ENCODE measurements around the gene GPR179. TPM values are rescaled to one million over a fixed set of nuclear protein-coding genes. Genes with fewer than 3 reads are reported as not detected.

GPR179 gene
- polyA plus RNA-seq, 2 of the 4 experiments (the other 2 are of a cell fraction): 0.04 to 0.08 TPM

- POLR2A ChIA-PET: no interaction called here
- FAIRE-seq (no peak), DNase-seq (ENCODE audit: low read depth in 1 of 2, low spot score in 1 of 2) (no peak), ATAC-seq (no peak)
- Histone ChIP-seq H3K9me3 (no peaks in the 10 kb centered on the region), H3K4me1 (peaks cover 5% of the 10 kb centered on the region), H3K27ac (no peak overlapping the region), H3K4me2 (no peak overlapping the region), H3K4me3 (no peak overlapping the region)
- no peak for TF ChIP-seq CEBPB (IDR thresholded peaks at IDR 0.05)
- TF ChIP-seq KDM5A (IDR thresholded peaks at IDR 0.05): no peak
- no peak for TF ChIP-seq ZNF302 (CRISPR knock-in tag; IDR thresholded peaks at IDR 0.05)
- no peak for TF ChIP-seq CBX8 (IDR thresholded peaks at IDR 0.05)
- TF ChIP-seq HDAC2 (IDR thresholded peaks at IDR 0.05): no peak
- no peak for TF ChIP-seq MAFK (IDR thresholded peaks at IDR 0.05; ENCODE audit: partially characterized antibody)
- TF ChIP-seq NFE2L2 (conservative IDR thresholded peaks at IDR 0.05; ENCODE audit: low read length): no peak
- TF ChIP-seq RARB (CRISPR knock-in tag; IDR thresholded peaks at IDR 0.05): no peak
- TF ChIP-seq HOXB5 (CRISPR knock-in tag; IDR thresholded peaks at IDR 0.05): no peak
- TF ChIP-seq RNF2 (IDR thresholded peaks at IDR 0.05; ENCODE audit: borderline replicate concordance, low read depth): no peak
- no peak for TF ChIP-seq FOXS1 (CRISPR knock-in tag; IDR thresholded peaks at IDR 0.05)
- no peak for TF ChIP-seq POLR2A (IDR thresholded peaks at IDR 0.05; ENCODE audit: low read length)
- no peak for TF ChIP-seq FOSB (CRISPR knock-in tag; IDR thresholded peaks at IDR 0.05)
- no peak for TF ChIP-seq ESRRA (IDR thresholded peaks at IDR 0.05; ENCODE audit: borderline replicate concordance, low read length)
- TF ChIP-seq EHF (CRISPR knock-in tag; IDR thresholded peaks at IDR 0.05): no peak
- TF ChIP-seq RFX5 (IDR thresholded peaks at IDR 0.05): no peak
- 85% methylated on average over 7 of the region's 7 CpGs for WGBS (ENCODE audit: missing lambda C conversion rate)
- CTCF ChIA-PET: interaction anchor here (0.6 to 27.2 kb wide), 7 partner anchors 10 to 1500 kb away, joined by 3 to 675 read pairs (median 3); no protein-coding TSS in a partner anchor
These were observed 2.0 kb upstream of the GPR179 start for GRCh38 chr17:38345743-38346142.

- CTCF ChIA-PET: interaction anchor here (0.8 to 27.2 kb wide), 8 partner anchors 9 to 323 kb away, joined by 3 to 675 read pairs (median 4); no protein-coding TSS in a partner anchor
- FAIRE-seq: no peak
- 83% methylated on average over 3 of the region's 3 CpGs for WGBS (ENCODE audit: missing lambda C conversion rate)
These were observed 627 bp upstream of the GPR179 start for GRCh38 chr17:38344420-38344745.

More at GRCh38 chr17:38344420-38344745, 627 bp upstream of the GPR179 start:
- no peaks in the 10 kb centered on the region for H3K9me3 ChIP-seq
- H3K4me3 ChIP-seq: no peak overlapping the region
- no peak overlapping the region for H3K4me2 ChIP-seq
- H3K4me1 ChIP-seq: no peaks in the 10 kb centered on the region; the same call in 2 of the 3 replicates
- TF ChIP-seq ZC3H11A (IDR thresholded peaks at IDR 0.05) (no peak), ELK1 (IDR thresholded peaks at IDR 0.05; ENCODE audit: low read depth, low read length) (no peak), HES2 (IDR thresholded peaks at IDR 0.05) (no peak), MAZ (IDR thresholded peaks at IDR 0.05; ENCODE audit: borderline replicate concordance, low read depth, low read length) (no peak), HOXA7 (CRISPR knock-in tag; IDR thresholded peaks at IDR 0.05) (no peak), RAD21 (conservative IDR thresholded peaks at IDR 0.05 in 1 of 2, IDR thresholded peaks at IDR 0.05 in 1 of 2) (no peak), HEYL (CRISPR knock-in tag; IDR thresholded peaks at IDR 0.05) (no peak), ZSCAN20 (CRISPR knock-in tag; IDR thresholded peaks at IDR 0.05) (no peak), NPAS2 (CRISPR knock-in tag; IDR thresholded peaks at IDR 0.05; ENCODE audit: borderline replicate concordance) (no peak), EHF (CRISPR knock-in tag; IDR thresholded peaks at IDR 0.05) (no peak), CHD4 (IDR thresholded peaks at IDR 0.05; ENCODE audit: borderline replicate concordance) (no peak), HOXB13 (CRISPR knock-in tag; IDR thresholded peaks at IDR 0.05; ENCODE audit: low read depth) (no peak), JUN (IDR thresholded peaks at IDR 0.05) (no peak), PHF8 (IDR thresholded peaks at IDR 0.05; ENCODE audit: borderline replicate concordance, low read depth) (no peak), MAX (IDR thresholded peaks at IDR 0.05) (no peak), KDM1A (IDR thresholded peaks at IDR 0.05; ENCODE audit: low read depth) (no peak), EP300 (IDR thresholded peaks at IDR 0.05) (no peak), SREBF2 (IDR thresholded peaks at IDR 0.05) (no peak), ATOH8 (CRISPR knock-in tag; IDR thresholded peaks at IDR 0.05; ENCODE audit: low read depth) (no peak), FOSL2 (IDR thresholded peaks at IDR 0.05) (no peak), FOSL2 (CRISPR knock-in tag; IDR thresholded peaks at IDR 0.05) (no peak)
- no peak for DNase-seq (ENCODE audit: low read depth in 1 of 2, low spot score in 1 of 2)
- ATAC-seq: no peak
- no peak overlapping the region for H3K27ac ChIP-seq
- POLR2A ChIA-PET: no interaction called here
